H1 (cell line): ENCODE data around the gene PAX8. TPM values are rescaled to one million over a fixed set of nuclear protein-coding genes. Genes with fewer than 3 reads are reported as not detected.

Experiments
- ASH2L ChIP-seq: fragments of 200-600, 300-600 bp; sonication (generic); IDR thresholded peaks from one replicate; pipeline ENCODE4 v1.7.1; 2017; ENCODE audit warnings: low read length
- CREB1 ChIP-seq: IDR thresholded peaks from 2 replicates; pipeline ENCODE4 v1.6.1; 2012; ENCODE audit warnings: inconsistent platforms
- RXRA ChIP-seq: IDR thresholded peaks from 2 replicates; pipeline ENCODE4 v1.6.1; 2011; ENCODE audit warnings: low read depth, mild to moderate bottlenecking, low read length, moderate library complexity; ENCODE audit not compliant: insufficient read depth
- polyA plus RNA-seq, 7 experiments: library from polyadenylated mRNA; depleted of rRNA in 3 of 7; stranded (reverse) in 5 of 7; unstranded in 2 of 7; fragments of >200 nt in 5 of 7; fragments of 200-250 nt in 2 of 7; gene quantifications; 1 replicate in 5 of 7; 2 replicates in 1 of 7; 4 replicates in 1 of 7; pipeline versions ENCODE4 v1.2.1 to v1.2.3, GENCODE V29; 2011 to 2013; ENCODE audit warnings: missing spikeins in 2 of 7, mixed read lengths in 2 of 7
- total RNA-seq: library from RNA; stranded (reverse); fragmentation: NEBNext Ultra II Directional; extraction: Animal tissue kit (Norgen Biotek cat#: 25700); gene quantifications from 2 replicates; pipeline ENCODE4 v1.2.1, GENCODE V29; 2021

Gene PAX8
- total and polyA plus RNA-seq, 2 of the 8 experiments (the other 6 are each of a cell fraction or from before 2014, with no cell fraction given): 0.02 TPM; not detected in 1

DNA sequence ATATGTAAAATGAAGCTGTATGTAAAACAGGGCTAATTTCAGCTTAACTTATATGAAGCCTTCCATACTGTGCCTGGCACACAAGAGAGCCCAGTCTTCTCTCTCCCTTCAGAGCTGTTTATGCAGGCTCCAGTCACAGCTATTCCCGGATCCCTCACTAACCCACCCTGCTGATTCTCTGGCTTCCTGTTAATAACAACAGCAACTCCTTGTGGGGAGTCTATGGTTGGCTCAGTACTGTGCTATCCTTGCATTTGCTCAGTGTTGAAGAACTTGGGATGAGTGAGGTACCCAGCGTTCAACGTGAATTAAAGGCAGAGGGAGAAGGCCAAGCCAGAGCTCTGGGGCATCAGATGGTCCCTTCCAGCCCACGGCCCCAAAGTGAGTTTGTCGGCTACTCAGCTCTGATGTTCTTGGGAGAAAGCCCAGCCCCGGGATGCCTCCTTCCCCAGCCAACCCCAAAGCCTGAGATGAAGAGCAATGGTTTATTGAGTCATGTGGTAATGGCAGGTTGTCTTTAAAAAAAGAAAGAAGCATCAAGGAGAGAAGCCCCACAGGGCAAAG, 61.7 kb downstream of the PAX8 start (continued):
- TF ChIP-seq RXRA (no peak), ASH2L (no peak), CREB1 (no peak)
